HG03378 (cell line): ENCODE results near the gene PLRG1.
A peak's percentile ranks its signal among the peaks of the same experiment; 100 is the strongest.

Experiments used
- ATAC-seq: cut with Tn5 transposase; IDR thresholded peaks from one replicate; pipeline ENCODE4 v1.9.1; 2021; ENCODE audit warnings: mild to moderate bottlenecking, moderate library complexity; ENCODE audit not compliant: unreplicated experiment

PLRG1 gene

GRCh38 chr4:154521607-154522006 lies 28.6 kb downstream of the PLRG1 start:
- ATAC-seq, result no peak

DNA sequence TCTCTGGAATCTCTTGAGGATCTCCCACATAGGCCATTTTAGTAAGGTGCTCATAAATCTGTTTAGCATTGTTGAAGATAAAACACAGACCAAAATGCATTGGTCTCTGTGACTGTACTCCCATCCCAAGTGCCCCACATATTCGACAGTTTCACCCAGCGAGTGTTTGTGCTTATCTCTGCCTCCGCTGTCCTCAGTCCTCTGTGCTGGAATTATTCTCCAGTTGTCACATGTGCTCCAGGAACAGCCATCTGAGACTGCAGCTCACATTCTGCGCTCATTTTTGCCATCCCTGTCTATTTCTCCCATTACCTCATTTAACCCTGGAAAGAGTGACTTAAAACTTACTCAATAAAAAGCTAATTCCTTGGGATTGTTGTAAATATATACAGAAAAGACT lies 31.0 kb downstream of the PLRG1 start:
- no peak for ATAC-seq

GRCh38 chr4:154517591-154517990 lies 32.6 kb downstream of the PLRG1 start:
- no peak for ATAC-seq

GRCh38 chr4:154516318-154517029 lies 33.7 kb downstream of the PLRG1 start:
- ATAC-seq, result no peak

- ATAC-seq, result no peak
Observed at GRCh38 chr4:154511981-154512380, 38.2 kb downstream of the PLRG1 start.

DNA sequence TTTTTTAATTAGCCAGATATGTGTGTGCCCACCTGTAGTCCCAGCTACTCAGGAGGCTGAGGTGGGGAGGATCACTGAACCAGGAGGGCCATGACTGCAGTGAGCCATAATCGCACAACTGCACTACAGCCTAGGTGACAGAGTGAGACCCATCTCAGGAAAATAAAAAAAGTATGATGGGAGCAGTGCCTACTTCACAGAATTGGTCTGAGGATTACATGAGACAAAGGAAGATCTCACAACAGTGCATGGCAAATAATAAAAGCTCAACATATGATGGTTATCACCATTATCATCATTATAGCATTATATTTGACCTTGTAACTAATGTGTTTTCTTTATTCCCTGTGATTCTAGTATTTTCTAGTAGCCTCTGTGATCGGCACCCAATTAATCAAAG lies 38.7 kb downstream of the PLRG1 start:
- ATAC-seq, result no peak

- no peak for ATAC-seq
Observed at GRCh38 chr4:154507156-154507555, 43.0 kb downstream of the PLRG1 start.

DNA sequence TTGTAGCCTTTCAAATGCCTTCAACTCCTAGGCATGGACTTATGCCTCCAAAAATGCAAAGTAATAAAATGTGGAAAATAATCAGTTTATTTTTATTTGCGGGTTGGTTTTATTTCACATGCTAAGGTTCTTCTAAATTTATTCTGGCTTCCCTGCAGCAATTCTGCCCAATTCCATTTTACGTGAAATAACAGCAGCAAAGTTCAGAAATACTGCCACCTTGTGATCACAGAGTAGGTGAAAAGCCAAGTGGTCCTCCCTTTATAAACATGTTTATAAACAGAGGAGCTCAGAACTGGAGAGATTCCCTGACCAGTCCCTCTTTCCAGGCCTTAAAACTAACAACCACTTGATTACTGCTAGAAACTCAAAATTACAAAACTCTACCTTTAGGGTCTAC lies 43.9 kb downstream of the PLRG1 start:
- no peak for ATAC-seq

DNA sequence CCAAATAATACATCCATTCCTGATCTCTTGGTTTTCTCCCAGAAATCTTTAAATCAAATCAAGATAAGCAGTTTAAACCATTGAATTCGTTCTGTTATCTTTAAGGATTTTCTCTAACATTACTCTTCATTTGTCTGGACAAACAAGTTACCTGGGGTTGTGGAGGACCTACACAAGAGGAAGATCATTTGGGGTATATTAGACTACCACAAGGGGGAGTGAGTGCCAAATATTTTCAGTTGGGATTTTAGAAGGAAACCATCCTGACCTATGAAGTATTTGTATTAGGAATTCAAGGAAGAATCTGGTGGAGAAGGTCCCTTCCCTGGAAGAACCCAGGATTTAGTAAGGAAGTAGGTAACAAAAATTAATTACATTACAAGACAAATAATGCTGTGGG lies 46.6 kb downstream of the PLRG1 start:
- no peak for ATAC-seq

GRCh38 chr4:154502111-154502510 lies 48.1 kb downstream of the PLRG1 start:
- no peak for ATAC-seq

DNA sequence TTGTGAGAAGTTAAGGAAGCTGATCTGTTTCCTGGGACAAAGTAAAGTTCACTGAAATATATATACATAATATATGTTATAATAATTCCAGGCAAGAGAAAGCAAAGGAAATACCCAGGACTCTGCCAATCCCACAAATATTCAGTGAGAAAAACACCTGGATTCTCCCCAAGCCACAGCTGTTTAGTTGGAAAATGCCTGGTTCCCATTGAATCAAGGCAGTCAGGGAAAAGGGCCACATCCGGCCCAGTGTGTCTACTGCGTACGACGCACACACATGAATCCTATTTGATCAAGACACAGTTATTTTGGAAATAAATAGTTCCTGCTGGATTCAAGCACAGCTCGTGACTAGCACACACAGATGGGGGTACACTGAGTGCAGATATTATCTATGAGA lies 52.3 kb downstream of the PLRG1 start:
- ATAC-seq, result no peak

GRCh38 chr4:154495867-154496266 lies 54.3 kb downstream of the PLRG1 start:
- no peak for ATAC-seq

- no peak for ATAC-seq
Observed at GRCh38 chr4:154492288-154492687, 57.9 kb downstream of the PLRG1 start.

DNA sequence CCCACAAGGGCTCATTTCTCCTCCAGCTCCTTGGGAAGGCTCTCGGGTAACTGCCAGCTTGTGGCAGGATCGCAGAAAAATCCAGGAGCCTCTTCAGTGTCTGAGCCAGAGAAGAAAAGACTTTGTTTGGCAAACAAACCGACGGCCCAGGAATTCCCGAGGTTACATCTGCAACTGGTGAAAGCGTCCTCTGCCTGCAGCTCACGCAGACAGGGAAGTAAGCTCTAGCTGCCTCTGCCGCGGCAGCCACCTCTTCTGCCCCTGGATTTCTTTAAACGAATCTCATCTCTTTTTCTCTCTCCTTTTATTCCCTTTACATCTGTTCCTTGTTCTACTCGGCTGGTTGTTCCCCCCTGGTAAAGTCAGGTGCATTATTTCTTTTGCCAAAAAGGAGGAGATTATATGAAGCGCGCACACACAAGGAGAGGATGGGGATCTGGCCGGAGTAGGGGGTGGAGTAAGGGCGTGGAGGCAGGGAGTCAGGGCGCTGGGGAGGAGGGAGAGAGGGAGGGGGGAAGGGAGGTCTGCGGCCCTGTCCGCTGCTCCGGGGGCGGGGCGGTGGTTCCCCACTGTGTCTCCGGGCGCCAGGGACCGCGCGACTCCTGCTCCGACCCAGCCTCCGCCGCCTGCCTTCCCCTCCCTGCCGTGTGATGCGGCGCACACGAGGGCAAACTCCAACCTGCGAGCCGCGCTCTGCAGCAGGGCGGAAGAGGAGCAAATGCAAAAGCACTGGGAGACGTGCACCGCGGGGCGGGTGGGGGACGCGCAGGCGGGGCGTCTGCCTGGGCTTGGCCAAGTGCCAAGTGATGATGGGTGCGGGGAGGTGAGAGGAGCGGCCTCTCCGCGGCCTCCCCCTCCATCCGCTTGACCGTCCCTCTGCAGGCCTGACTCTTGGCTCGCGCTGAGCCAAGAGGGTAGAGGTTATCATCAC lies 58.6 kb downstream of the PLRG1 start, which contains the start of gene DCHS2:
DCHS2 (minus strand) TSS at position 459 of the 931 bp plus-strand sequence; CDS start at position 15, 444 bp downstream.
- ATAC-seq, result peak; percentile 16

DNA sequence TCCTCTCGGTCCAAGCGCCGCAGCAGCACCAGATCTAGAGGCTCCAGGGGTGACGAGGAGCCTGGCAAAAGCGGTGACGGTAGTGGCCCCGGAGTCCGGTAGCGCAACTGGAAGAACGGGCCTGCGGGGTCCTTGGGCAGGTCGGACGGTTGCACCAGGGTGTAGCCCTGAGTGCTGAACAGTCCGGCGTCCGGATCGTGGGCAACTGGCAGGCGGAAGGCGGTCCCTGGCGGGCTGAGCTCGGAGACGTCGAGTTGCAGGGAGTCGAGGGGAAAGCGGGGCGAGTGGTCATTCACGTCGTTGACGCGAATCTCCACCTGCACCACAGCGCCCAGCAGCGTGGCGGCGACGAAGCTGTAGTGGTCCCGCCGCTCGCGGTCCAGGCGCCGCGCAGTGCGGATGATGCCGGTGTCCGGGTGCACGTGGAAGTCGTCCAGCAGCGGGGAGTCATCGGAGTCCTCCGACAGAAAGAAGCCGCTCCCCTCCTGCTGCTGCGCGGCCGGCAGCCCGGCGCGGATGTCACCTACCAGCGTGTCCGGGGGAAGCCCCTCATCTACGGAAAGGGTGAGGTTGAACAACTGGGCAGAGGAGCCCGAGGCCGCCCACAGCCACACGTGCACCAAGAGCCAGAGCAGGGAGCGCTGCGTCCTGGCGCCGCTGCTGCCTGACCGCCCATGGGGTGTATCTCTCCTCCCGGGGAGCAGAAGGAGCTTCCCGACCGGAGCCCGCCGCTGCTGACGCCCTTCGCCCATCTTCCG lies 59.4 kb downstream of the PLRG1 start:
- ATAC-seq, result peak; percentile 72

DNA sequence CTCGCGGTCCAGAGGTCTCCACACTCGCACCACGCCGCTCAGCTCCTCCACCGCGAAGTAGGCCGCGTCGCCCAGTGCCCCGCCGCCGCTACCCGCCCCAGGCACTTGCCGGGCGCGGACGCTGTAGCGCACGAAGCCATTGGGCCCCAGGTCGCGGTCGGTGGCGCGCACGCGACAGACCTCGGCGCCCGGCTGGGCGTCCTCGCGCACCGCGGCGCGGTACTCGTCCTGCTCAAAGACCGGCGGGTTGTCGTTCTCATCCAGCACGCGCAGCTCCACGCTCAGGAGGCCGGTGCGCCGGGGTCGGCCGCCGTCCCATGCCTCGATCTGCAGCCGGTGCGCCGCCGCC lies 60.0 kb downstream of the PLRG1 start:
- ATAC-seq, result no peak

DNA sequence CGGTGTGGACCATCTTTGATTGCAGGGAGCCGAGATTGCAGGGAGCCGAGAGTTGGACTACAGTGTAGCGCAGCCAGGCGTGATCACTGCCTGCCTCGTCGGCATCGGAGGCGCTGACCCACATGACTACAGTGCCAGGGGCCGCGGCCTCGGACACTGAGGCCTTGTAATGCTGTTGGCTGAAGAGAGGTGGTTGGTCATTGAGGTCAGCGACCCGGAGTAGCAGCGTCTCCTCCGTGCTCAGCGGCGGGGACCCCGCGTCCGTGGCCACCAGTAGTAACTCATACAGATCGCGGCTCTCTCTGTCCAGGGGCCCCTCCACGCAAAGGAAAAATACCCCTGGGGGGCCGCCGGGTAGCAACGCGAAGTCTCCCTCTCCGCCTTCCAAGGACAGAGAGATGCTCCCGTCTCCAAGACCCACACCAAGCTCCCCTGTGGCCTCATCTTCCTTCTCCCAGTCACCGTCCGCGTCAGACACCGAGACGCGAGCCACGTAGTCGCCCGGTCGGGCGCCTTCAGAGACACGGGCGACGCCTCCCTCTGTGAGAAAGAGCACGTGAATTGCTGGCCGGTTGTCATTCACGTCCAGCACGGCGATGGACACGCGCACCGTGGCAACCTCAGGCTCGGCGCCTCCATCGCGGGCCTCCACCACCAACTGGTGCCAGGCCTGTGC lies 60.5 kb downstream of the PLRG1 start:
- no peak for ATAC-seq

DNA sequence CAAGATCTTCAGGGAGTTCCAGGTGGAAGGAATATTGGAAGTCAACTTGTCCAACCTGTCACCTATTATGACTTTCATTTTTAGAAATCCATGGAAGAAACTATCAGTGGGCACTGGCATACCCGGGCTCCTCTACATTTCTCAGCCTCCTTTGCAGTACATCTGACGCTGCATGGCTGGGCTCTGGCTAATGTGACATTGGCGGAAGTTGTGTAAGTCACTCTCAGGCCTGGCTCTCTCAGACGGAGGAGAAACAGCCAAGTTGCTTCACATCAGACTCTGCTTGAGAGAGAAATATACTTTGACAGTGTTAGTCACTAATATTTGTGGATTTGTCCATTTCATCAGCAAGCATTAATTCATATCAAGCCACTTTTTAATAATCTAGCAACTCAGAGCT lies 63.1 kb downstream of the PLRG1 start:
- ATAC-seq, result no peak

- peak; percentile 99 for ATAC-seq
Observed at GRCh38 chr4:154485127-154485773, 65.0 kb downstream of the PLRG1 start.
